Measurements from ENCODE around the gene DPP3.

The DPP3 gene

DNA sequence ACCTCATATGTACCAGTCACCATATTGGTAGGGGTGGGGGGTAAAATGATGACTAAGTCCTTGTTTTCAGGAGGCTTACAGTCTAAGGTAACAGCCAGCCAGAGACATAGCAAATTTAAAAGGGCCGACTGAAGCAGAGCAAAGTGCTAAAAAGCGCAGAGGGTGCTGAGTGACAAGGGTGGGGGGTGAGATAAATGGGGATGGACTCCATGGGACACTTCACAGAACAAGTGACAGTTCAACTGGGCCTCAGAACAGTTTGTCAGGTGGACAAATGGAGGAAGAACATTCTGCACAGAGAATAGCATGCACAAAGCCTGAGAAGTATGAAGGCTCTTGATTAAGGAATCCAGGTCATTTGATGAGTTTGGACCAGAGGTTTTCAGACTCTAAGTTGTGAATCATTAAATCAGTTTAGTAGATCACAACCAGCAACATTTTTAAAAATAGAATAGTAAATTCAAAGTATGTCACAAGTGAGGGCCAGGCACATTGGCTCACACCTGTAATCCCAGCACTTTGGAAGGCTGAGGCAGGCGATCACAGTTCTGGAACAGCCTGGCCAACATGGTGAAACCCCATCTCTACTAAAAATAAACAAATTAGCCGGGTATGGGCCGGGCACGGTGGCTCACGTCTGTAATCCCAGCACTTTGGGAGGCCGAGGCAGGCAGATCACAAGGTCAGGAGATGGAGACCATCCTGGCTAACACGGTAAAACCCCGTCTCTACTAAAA is 44.2 kb downstream of the DPP3 start:
- CTCF ChIA-PET = interaction anchor here (0.6 kb wide), 2 partner anchors 57 to 116 kb away, joined by 3 to 5 read pairs; no protein-coding TSS in a partner anchor

DNA sequence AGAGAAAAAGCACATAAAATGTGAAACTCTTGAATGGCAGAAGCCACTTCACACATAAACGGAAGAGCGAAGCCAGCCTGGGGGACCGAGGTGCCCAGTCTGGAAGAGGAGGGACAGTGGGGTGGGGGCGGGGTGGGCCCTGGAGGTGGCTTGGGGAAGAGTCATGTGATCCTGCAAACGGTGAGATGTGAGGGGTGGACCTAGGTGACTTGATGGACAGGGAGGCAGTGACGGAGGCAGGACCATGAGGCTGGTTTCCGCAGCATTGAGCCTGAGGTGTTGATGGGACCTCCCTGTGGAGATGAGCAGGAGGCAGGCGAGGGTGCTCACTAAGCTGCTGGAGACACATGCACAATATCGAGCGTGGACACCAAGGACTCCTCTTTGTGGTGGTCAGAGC is 48.8 kb downstream of the DPP3 start:
- no peak for DNase-seq (ENCODE audit: low spot score)
- H3K27ac ChIP-seq = no peak overlapping the region
- POLR2A ChIA-PET (ENCODE audit: low non-redundant PET) = no interaction called here
- no peak for TF ChIP-seq CTCF (conservative IDR thresholded peaks at IDR 0.05; ENCODE audit: low read depth)
- CTCF ChIA-PET = no interaction called here

More for the DNA sequence above, 44.2 kb downstream of the DPP3 start:
- no peak overlapping the region for H3K27ac ChIP-seq
- POLR2A ChIA-PET (ENCODE audit: low non-redundant PET) = no interaction called here
- no peak for DNase-seq (ENCODE audit: low spot score)
- no peak for TF ChIP-seq CTCF (conservative IDR thresholded peaks at IDR 0.05; ENCODE audit: low read depth)

DNA sequence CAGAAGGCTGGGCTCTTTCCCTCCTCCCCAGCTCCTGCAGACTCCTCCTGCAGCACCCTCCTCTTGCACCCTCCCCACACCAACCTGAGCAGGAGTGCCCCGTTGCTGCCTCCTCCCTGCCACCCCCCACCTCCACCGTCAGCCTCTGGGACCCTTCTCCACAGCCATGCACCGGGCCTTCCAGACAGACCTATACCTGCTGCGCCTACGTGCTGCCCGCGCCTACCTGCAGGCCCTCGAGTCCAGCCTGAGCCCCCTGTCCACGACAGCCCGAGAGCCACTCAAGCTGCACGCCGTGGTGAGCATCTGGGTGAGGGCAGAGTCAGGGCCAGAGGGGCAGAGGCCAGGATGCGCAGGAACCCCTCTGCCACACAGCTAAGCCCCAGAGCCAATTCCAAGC is 49.4 kb downstream of the DPP3 start:
- POLR2A ChIA-PET (ENCODE audit: low non-redundant PET) = no interaction called here
- CTCF ChIA-PET = no interaction called here
- 0 out of 2 replicates have a peak overlapping the region, but pooled peaks have one; percentile 7 for H3K27ac ChIP-seq
- no peak for DNase-seq (ENCODE audit: low spot score)
- no peak for TF ChIP-seq CTCF (conservative IDR thresholded peaks at IDR 0.05; ENCODE audit: low read depth)

- TF ChIP-seq CTCF (conservative IDR thresholded peaks at IDR 0.05; ENCODE audit: low read depth) = no peak
- no peak overlapping the region for H3K27ac ChIP-seq
- CTCF ChIA-PET = no interaction called here
- DNase-seq (ENCODE audit: low spot score) = no peak
- POLR2A ChIA-PET (ENCODE audit: low non-redundant PET) = no interaction called here
These were observed 50.9 kb downstream of the DPP3 start for GRCh38 chr11:66530927-66531709.

GRCh38 chr11:66531841-66532240 is 51.6 kb downstream of the DPP3 start:
- ChIA-PET CTCF (no interaction called here), POLR2A (ENCODE audit: low non-redundant PET) (no interaction called here)
- H3K27ac ChIP-seq = no peak overlapping the region; the same call in 1 of the 2 replicates
- no peak for TF ChIP-seq CTCF (conservative IDR thresholded peaks at IDR 0.05; ENCODE audit: low read depth)
- DNase-seq (ENCODE audit: low spot score) = no peak

DNA sequence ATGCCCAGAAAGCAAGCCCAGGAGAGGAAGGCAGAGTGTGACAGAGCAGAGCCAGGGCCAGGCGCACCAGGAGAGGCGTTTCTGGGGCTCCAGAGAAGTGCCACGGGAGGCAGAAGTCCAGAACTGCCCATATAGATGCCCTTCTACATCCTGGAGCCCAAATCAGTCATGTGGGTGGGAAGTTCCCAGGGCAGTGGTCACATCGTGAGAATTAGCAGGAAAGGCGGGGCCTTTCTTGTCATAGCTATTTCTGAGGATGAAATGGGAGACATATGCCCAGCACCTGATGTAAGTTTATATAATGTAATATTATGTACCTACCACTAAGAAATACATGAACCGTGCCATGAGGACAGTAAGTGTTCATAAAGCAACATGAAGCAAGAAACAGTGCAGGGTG is 52.5 kb downstream of the DPP3 start:
- TF ChIP-seq CTCF (conservative IDR thresholded peaks at IDR 0.05; ENCODE audit: low read depth) = no peak
- POLR2A ChIA-PET (ENCODE audit: low non-redundant PET) = interaction anchor here (0.5 kb wide), 1 partner anchor 35 kb away, joined by 3 read pairs; the partner anchor contains the start of gene CTSF
- peak overlapping the region; percentile 26 for H3K27ac ChIP-seq
- CTCF ChIA-PET = no interaction called here
- no peak for DNase-seq (ENCODE audit: low spot score)
